ENCODE data around the gene OR2H2.

Gene OR2H2

DNA sequence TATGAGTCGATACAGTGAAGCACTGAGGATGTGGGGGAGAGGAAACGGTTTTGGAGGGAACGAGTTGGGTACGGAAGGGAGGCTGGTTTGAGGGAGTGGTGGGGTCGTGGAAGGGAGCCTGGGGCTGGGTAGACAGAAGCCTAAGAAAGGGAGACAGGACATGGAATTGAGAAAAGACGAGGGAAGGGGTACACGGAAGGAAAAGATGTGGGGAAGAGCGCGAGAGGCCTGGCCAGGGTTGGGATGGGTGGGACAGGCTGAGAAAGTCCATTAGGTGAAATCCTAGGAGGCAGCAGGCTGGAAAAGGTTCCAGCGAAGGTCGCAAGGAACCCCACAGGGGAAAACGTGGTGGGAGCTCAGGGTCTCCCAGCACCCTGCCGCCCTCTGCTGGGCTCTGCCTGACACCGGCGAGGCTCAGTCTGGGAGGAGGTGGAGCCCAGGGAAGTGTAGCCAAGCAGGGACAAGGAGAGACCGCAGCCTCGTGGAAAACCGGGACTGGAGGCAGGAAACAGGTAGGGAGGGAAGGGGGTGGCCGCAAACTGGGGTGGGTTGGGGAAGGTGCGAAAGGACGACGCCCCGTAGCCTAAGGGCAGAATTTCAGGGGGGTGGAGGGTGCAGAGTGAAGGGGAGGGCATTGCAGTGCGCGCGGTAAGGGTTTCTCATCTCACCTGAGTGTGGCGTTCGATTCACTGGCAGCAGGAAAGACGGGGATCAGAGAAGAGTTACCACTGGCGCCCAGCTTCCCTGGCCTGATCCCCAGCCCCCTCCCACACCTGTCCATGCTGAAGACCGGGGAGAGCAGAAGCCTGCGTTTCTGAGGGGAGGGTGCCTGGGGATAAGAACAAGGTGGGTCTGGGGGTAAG is 43.7 kb downstream of the OR2H2 start:
- DNase-seq (ENCODE audit: low read depth in 3 of 3, low spot score in 1 of 3), result peak in 1 of 3 donors; percentile 47

DNA sequence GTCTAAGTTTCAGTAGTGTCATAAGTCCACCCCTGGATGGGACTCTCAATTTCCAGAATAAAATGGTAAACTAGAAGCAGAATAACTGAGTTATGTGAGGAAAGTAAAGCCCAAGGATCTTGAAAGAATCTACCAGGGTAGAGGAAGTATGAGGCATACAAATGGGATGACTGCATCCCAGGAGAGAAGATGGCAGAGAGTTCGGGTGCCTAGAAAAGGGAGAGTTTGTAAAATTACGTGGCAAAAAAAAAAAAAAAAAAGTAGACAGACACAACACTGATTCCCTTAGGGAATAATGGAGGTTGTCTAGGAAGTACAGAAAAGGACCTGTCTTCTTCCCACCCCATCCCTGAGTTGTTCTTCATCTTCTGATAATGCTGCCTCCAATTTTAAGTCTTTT is 44.6 kb downstream of the OR2H2 start:
- no peak for DNase-seq (ENCODE audit: low read depth in 3 of 3, low spot score in 1 of 3)

DNA sequence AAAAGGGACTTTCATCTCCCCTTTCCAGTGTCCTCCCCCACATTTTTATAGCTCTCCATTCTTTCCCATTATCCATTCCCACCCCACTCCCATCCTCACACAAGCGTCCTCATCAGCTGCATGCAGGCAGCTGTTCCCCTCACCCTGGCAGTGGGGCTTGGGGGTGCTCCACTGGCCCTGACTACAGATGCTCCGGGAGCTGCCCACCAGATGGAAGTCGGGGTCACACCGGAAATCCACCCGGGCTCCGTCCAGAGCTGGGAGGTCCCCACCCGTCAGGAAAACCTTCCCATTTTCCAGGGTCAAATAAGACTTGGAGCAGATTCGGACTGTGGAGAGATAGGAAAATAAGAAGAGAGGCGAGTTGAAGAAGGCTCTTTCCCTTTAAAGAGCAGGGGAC is 45.4 kb downstream of the OR2H2 start:
- DNase-seq (ENCODE audit: low read depth in 3 of 3, low spot score in 1 of 3), result no peak

DNA sequence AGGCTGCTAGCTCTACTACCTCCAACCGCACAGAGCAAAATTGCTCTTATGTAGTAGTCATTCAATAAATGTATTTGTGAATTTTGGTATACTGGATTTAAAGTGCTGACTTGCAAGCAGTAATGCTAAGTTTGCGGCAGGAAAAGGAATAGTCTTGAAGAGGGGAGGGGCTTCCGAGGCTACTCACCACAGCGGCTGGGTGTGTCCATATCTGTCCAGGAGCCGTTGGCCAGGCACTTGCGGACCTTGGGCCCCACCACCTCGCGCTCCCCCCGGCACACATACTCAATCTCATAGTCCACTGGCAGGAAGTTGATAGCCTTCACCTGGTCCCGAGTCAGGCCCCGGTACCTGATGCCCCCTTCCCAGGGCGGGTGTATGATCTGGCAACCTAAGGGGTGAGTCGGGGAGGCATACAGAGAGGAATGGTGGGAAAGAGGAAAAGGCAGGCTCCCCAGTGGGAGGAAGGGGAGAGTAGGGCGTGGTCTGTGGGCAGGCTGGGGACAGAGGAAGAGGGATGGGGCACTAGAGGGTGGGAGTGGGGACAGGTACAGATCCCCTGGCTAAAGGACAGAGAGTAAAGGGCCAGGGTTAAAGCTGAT is 46.4 kb downstream of the OR2H2 start:
- no peak for DNase-seq (ENCODE audit: low read depth in 3 of 3, low spot score in 1 of 3)

DNA sequence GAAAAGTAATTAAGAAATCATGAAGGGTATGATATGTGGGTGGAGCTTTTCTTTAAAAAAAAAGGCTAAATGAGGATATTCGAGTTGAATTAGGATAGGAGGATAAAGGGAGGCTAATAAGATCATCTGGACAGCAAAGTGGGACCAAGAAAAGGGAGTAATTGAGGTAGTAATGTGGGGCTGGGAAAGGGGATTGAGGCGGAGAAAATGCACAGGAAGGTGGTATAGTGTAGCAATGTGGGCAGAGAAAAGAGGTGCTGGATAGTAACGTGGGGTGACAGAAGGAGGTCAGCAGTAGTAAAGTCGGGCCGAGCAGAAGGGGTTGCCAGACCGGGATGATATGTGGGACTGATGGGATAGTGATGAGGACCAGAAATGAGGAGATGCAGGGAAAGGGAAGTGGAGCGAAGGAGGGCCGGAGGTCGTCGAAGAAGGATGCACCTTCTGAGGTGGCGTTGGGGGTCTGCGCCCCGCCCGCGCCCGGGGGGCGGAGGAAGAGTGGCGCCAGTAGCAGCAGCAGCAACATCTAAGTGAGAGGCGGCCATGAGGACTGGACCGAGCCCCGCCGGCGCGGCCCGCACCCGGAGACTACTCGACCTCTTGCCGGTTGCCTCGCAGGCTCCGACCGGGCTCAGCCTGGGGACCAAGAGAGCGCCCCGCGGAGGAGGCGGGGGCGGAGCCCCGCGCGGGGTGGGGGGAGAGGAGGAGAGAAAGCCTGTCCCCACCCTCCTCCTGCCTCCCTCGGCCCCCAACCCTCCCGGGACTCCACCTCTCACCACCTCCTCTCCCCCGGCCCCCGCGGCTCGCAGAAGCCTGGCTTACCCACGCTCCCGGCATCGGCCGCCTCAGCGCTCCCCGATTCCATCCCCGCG is 47.2 kb downstream of the OR2H2 start:
- peak in 1 of 3 donors; percentile 27 for DNase-seq (ENCODE audit: low read depth in 3 of 3, low spot score in 1 of 3)

DNA sequence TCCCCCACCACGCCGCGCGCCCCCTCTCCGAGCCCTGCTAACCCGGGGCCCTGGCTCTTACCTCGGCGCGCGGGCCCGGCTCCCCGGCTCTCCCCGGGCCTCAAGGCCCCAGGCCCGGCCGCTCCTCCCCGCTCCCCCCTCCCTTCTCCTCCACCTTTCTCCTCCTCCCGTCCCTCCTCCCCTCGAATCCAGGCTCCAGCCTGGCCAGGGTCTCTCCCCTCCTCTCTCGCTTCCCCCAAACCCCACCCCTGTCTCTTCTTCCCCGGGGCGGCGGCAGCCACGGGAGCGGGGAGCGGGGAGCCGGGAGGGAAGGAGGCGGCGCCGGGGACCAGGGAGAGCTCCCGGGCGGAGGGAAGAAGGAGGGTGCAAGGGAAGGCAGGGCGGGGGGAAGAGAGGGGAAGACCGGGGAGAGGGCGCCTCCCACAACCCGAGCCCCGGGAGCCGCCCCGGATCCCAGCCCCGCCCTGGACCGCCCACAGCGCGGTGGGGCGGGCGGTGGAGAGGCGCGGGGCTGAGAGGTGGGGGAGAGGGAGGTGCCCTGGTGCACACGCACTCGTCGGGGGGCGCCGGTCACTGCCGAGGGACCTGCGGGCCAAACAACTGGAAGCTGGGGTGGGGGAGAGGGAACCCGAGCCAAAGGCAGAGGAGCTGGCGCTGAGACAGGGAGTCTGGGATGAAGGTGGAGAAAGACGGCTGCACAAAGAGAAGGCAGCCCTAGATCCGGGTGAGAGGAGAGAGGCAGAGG is 48.0 kb downstream of the OR2H2 start, which contains the start of gene GABBR1:
Gene GABBR1 (minus strand): TSS at position 395 of the 745 bp plus-strand sequence. CDS start 798 bp downstream, outside the sequence.
- peak in 2 of 3 donors; percentile 42 to 62 for DNase-seq (ENCODE audit: low read depth in 3 of 3, low spot score in 1 of 3)

DNA sequence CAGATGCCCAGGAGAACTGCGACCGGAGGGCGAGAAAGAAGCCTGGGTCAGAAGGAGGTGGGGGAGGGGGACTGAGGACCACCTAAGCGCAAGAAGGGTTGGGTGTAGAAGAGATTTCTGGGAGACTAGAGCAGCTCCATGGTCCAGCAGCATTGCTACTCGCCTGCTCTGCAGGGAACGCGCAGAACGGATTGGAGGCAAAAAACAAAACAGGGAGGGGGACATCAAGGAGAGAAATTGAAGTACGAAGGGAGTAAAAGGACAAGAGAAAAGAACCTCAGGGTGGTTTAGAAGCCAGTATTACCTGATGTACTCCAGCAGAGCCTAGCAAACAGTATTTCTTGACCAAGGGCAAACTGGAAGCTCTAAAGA is 48.6 kb downstream of the OR2H2 start:
- no peak for DNase-seq (ENCODE audit: low read depth in 3 of 3, low spot score in 1 of 3)

DNA sequence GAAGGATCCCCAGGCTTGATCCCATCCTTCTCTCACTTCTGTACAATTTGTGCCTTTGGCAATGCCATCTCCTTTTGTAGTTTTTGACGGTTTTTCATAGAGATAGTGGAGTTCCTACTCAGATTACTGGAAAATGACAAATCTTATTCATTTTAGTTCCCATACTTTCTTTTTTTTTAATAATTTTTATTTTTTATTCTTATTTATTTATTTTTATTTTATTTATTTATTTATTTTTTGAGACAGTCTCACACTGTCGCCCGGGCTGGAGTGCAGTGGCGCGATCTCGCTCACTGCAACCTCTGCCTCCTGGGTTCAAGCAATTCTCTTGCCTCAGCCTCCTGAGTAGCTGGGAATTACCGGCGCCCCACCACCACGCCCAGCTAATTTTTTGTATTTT is 52.3 kb downstream of the OR2H2 start:
- DNase-seq (ENCODE audit: low read depth in 3 of 3, low spot score in 1 of 3), result no peak

Data from stimulated activated CD4-positive, alpha-beta T cell treated with anti-CD3 and anti-CD28 coated beads, TNF-alpha, amount 100 ng/mL, for 1 hour (primary cell).